Measurements from ENCODE around the gene ATP2C2. TPM values are rescaled to one million over a fixed set of nuclear protein-coding genes. Genes with fewer than 3 reads are reported as not detected.

ATP2C2 gene
- total RNA-seq, 1 experiment from 2014 or later = 26.0 TPM

GRCh38 chr16:84485255-84486010 lies 117.1 kb downstream of the ATP2C2 start:
- ATAC-seq = no peak
- H3K9ac ChIP-seq (ENCODE audit: low read length) = no peak overlapping the region
- no peak overlapping the region for H2AFZ ChIP-seq (ENCODE audit: low read length)
- DNase-seq = no peak
- no peaks in the 10 kb centered on the region for H3K4me1 ChIP-seq (ENCODE audit: insufficient read depth, low read length)
- H3K4me2 ChIP-seq (ENCODE audit: low read length) = no peak overlapping the region
- H4K20me1 ChIP-seq (ENCODE audit: low read length) = no peaks in the 10 kb centered on the region
- ChIA-PET POLR2A (ENCODE audit: unreplicated experiment) (no interaction called here), CTCF (no interaction called here)
- H3F3A ChIP-seq (ENCODE audit: low read length, unreplicated experiment) = no peaks in the 10 kb centered on the region
- H3K4me3 ChIP-seq (ENCODE audit: low read length) = no peak overlapping the region
- H3K27me3 ChIP-seq (ENCODE audit: low read length) = no peaks in the 10 kb centered on the region
- intact Hi-C loops (cut with micrococcal nuclease) = loop anchor here (2.0 kb wide), 1 partner anchor 209 kb away; no protein-coding TSS in a partner anchor
- H3K79me2 ChIP-seq (ENCODE audit: low read length) = no peaks in the 10 kb centered on the region
- H3K9me3 ChIP-seq (ENCODE audit: low read length) = no peaks in the 10 kb centered on the region
- TF ChIP-seq EZH2phosphoT487 (IDR thresholded peaks at IDR 0.05; ENCODE audit: borderline replicate concordance, low read length) (no peak), EZH2 (IDR thresholded peaks at IDR 0.05; ENCODE audit: low read length, unreplicated experiment) (no peak), CTCF (conservative IDR thresholded peaks at IDR 0.05; ENCODE audit: low read depth, low read length) (no peak)
- BruUV-seq (replicated peaks) = no TSS peak
- H3K36me3 ChIP-seq (ENCODE audit: low read depth, low read length) = peaks cover 24% of the 10 kb centered on the region; the same call in 1 of the 2 replicates
- H3K9me2 ChIP-seq (replicated peaks; ENCODE audit: low read length) = no peaks in the 10 kb centered on the region
- H3K27ac ChIP-seq (ENCODE audit: low read length) = no peak overlapping the region

GRCh38 chr16:84486126-84486525 lies 117.8 kb downstream of the ATP2C2 start:
- H3K36me3 ChIP-seq (ENCODE audit: low read depth, low read length) = peaks cover 24% of the 10 kb centered on the region; the same call in 1 of the 2 replicates
- no peaks in the 10 kb centered on the region for H3K4me1 ChIP-seq (ENCODE audit: insufficient read depth, low read length)
- DNase-seq (no peak), ATAC-seq (no peak)
- H3K9me2 ChIP-seq (replicated peaks; ENCODE audit: low read length) = no peaks in the 10 kb centered on the region
- ChIA-PET CTCF (no interaction called here), POLR2A (ENCODE audit: unreplicated experiment) (no interaction called here)
- no peak overlapping the region for H3K4me2 ChIP-seq (ENCODE audit: low read length)
- intact Hi-C loops (cut with micrococcal nuclease) = no loop called here
- no peak overlapping the region for H3K4me3 ChIP-seq (ENCODE audit: low read length)
- no peaks in the 10 kb centered on the region for H3K9me3 ChIP-seq (ENCODE audit: low read length)
- TF ChIP-seq CTCF (conservative IDR thresholded peaks at IDR 0.05; ENCODE audit: low read depth, low read length) = no peak
- no peaks in the 10 kb centered on the region for H3K27me3 ChIP-seq (ENCODE audit: low read length)
- no peaks in the 10 kb centered on the region for H3K79me2 ChIP-seq (ENCODE audit: low read length)
- H3F3A ChIP-seq (ENCODE audit: low read length, unreplicated experiment) = no peaks in the 10 kb centered on the region
- H3K27ac ChIP-seq (ENCODE audit: low read length) = no peak overlapping the region
- H4K20me1 ChIP-seq (ENCODE audit: low read length) = no peaks in the 10 kb centered on the region
- H2AFZ ChIP-seq (ENCODE audit: low read length) = no peak overlapping the region
- no peak overlapping the region for H3K9ac ChIP-seq (ENCODE audit: low read length)
- BruUV-seq (replicated peaks) = no TSS peak

GRCh38 chr16:84486551-84487235 lies 118.4 kb downstream of the ATP2C2 start:
- TF ChIP-seq CTCF (conservative IDR thresholded peaks at IDR 0.05; ENCODE audit: low read depth, low read length) (no peak), EZH2 (IDR thresholded peaks at IDR 0.05; ENCODE audit: low read length, unreplicated experiment) (no peak), EZH2phosphoT487 (IDR thresholded peaks at IDR 0.05; ENCODE audit: borderline replicate concordance, low read length) (no peak)
- DNase-seq (no peak), ATAC-seq (no peak)
- Histone ChIP-seq H3K4me2 (ENCODE audit: low read length) (no peak overlapping the region), H3K27ac (ENCODE audit: low read length) (no peak overlapping the region), H3K4me1 (ENCODE audit: insufficient read depth, low read length) (no peaks in the 10 kb centered on the region), H3K36me3 (ENCODE audit: low read depth, low read length) (peaks cover 24% of the 10 kb centered on the region; the same call in 1 of the 2 replicates), H3K79me2 (ENCODE audit: low read length) (no peaks in the 10 kb centered on the region), H2AFZ (ENCODE audit: low read length) (no peak overlapping the region), H3K27me3 (ENCODE audit: low read length) (no peaks in the 10 kb centered on the region), H3K9me3 (ENCODE audit: low read length) (no peaks in the 10 kb centered on the region), H4K20me1 (ENCODE audit: low read length) (no peaks in the 10 kb centered on the region), H3F3A (ENCODE audit: low read length, unreplicated experiment) (no peaks in the 10 kb centered on the region), H3K9ac (ENCODE audit: low read length) (no peak overlapping the region), H3K4me3 (ENCODE audit: low read length) (no peak overlapping the region), H3K9me2 (replicated peaks; ENCODE audit: low read length) (no peaks in the 10 kb centered on the region)
- ChIA-PET POLR2A (ENCODE audit: unreplicated experiment) (no interaction called here), CTCF (no interaction called here)
- intact Hi-C loops (cut with micrococcal nuclease) = no loop called here
- no TSS peak for BruUV-seq (replicated peaks)
